Hematopoietic multipotent progenitor cell treated with erythropoietin and hydrocortisone succinate and interleukin-3 and kit ligand, for 15 days (in vitro differentiated cells): ENCODE data around the gene TMEM134.

Experiments
- DNase-seq: peaks from one replicate; pipeline ENCODE4 v3.0.0-alpha.2; 2015; ENCODE audit warnings: low spot score

Gene TMEM134

DNA sequence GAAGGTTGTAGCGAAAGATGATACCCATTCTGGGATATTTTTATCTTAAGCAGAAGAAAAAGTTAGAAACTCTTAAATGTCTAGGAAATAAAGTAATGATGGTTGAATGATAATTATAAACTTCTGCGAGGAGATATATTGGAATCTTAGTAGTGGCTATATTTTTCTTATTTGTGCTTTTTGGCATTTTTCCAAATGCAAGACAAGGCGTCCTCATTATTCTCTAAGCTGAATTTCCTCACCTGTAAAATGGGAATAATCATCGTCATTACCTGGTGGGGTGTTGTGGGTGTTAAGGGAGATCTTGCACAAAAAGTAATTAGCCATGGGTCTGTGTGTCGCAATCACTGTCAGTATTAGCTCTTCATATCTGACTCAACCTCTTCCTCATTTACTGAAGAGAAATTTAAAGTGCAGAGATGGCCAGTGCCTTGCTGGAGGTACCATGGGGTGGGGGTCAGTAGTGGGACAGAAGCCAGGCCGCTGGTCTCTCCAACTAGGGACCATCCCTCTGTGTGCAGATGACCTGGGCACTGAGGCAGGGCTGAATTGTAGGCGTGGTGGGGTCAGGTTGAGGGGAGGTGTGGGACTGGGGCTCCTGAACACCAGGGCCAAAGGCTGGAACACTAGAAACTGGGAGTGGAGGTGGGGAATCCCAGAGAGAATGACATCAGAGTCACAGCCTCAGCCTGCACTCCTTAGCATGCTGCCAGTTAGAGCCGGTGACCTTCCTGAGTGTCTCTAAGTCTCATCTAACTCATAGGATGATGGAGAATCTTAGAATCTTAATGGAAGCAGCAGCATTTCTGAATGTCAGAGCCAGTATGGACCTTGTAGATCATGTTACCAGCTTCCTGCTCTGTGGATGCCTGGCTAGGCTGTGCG, 32.0 kb upstream of the TMEM134 start:
- no peak for DNase-seq

DNA sequence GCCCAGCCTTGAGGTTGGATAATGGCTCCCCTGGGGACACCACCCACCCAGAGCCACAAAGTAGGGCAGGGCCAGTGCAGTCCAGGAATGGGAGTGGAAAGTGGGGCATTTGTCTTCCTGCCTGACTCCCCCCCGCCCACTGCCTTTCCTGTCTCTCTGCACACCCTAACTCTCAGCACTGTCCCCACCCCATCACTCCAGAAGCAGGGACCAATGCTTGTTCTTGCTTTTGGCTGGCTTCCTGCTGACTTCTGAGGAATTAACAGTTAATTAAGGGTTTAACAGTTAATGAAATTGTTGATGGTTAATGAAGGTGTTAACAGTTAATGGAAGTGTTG, 31.4 kb upstream of the TMEM134 start:
- no peak for DNase-seq

DNA sequence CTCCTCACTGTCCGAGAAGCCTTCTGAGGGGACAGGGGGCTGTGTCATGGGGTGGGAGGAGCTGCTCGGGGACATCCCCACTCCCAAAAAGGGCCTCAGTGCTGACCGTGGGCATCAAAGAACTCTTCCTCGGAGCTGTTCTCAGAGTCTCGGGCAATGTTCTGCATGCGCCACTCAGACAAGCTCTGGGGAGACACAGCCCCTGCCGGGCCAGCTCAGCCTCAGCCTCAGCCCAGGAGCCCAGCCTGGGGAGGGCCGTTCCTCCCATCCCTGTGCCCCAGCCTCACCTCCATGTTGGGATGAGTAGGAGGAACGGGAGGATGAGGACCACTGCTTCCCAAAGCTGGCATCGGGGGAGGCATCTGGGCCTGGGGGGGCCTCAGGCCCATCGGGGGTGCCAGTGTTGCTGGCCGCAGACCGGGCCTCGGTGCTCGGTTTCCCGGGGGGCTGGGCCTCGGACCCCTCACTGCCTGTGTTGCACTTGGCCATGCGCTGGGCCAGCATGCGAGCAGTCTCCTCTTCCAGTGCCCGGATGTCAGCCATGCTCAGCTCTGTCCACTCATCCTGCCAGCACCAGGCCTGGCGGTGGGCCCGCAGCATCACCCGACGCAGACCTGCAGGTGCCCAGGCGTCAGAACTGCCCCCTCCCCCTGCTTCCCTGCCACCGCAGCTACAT, 30.9 kb upstream of the TMEM134 start:
- no peak for DNase-seq

DNA sequence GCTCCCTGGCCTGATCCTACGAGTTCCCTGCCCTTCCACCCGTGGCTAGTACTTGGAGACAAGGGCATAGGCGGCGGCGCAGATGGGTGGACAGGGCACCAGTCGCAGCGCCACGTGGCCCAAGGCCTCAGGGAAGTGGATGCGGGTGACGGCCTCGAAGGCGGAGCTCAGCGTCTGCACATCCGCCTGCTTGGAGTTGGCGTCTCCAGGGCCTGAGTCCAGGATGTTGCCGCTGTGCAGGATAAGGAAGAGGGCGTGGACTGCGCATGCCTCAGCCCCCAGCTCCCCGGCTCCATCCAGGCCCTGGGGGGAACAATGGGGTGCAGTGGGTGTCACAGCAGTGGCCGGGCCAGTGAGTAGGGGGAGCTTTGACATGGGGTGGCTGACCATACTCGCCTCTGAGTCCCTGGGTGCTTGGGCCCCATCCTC, 29.5 kb upstream of the TMEM134 start:
- DNase-seq = no peak

DNA sequence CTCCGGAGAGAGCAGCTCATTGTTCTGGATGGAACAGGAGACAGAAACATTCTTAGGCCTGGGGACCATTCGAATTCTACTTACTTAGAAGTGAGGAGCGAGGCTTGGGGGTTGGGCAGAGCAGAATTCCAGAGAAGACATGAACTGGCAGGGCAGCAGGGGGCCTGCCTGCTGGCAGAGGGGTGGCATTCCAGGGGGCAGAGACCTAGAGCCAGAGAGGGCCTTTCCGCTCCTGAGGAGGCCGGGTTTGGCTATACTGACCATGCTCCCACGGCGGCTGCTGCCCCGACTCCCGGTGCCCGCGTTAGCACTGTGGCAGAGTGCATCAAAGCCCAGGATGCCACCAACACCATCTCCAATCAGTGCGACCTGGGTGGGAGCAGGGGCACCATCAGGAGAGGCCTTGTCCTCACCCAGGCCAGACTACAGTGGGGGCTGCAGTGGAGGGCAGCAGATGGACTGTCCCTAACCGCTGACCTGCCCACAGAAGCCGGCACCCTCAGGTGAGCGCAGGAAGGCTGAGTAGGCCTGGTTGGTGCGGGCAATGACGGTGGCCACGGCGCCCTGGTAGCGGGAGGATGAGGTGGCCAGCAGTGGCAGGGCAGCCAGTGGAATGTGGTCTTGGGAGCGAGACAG, 28.7 kb upstream of the TMEM134 start:
- no peak for DNase-seq

DNA sequence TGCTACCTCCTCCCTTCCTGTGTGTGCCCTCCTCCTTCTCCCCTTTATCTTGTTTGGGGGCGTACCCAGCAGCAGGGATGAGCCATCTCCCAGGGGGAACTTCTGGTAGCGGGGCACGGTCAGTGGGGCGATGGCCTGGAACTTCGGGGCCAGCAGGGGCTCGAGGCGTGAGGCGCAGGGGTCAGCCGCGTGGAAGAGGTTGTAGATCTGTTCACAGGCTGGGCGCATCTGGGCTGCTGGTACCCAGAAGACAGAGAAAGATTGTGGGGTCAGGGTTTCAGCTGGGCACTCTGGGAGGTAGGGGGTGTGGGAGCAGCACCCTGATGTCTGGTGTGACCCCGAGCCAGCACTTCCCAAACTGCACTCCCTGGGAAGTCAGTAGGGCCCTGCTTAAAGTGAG, 27.1 kb upstream of the TMEM134 start:
- no peak for DNase-seq

DNA sequence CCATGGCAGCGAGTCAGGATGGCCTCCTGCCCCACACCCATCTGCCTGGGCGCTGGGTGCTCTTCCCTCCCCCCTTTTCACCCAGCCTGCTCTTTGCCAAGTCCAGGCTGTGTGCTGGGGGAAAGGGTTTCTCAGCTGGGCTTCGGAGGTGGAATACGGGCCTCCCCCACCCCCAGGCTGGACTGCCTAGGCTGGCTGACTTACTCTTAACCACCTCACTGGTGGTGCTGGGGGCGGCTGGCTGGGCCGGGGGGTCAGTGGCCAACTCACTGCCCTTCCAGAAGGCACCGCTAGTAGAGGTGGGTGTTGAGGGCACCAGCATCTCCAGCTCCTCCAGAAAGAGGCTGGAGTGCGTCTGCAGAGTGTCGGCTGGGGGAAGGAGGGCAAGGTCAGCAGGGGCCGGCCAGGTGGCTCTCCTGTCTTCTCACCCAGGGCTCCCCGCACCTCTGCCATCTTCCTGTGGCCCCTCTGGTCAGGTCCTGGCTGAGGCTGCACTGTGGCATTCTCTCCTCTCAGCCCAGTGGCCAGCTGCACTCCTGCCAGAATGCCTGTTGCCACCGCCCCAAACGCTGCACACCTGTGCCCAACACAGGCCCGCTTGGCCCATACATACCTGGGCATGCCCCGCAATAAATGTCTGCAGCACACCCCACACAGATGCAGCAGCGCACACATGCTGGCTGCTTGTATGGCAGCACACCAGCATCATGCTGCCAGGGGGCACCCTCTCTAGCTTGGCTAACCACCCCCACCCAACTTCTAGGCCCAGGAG, 26.4 kb upstream of the TMEM134 start:
- no peak for DNase-seq

DNA sequence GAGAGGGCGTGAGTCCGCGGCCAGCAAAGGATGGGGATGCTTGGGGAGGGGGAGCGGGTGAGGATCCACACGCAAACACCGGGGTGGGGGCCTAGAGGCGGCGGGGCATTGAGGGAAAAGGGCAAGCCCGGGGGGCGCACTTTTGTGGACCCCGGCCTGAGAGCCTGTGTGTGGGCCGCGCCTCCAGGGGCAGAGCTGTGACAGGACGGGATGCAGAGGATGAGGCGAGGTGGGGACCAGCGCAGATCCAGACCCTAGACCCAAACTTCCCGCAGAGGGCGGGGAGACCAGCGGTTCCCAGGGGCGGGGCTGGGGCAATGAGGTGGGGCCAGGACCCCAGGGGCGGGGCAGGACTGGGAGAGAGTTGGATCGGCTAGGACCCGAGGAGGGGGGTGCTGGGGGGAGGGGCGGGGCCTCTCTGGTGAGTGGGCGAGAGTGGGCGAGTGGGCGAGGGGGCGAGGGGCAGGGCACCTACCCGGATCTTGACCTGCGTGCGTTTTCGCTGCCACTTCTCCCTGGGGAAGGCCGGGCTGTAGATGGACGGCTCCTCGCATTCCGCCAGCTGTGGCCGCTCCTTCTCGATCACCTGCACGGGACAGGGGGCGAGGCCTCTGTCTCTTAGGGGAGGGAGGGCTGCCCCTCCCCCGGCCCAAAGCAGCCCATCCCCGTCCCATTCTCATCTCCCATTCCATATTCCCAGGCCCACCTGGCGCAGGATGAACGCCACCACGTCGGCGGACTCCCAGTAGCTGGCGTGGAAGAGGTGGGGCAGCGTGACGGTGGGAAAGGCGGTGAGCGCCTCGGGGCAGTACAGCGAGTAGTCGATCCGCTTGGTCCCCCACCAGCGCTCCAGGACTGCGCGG, 25.6 kb upstream of the TMEM134 start:
- no peak for DNase-seq

DNA sequence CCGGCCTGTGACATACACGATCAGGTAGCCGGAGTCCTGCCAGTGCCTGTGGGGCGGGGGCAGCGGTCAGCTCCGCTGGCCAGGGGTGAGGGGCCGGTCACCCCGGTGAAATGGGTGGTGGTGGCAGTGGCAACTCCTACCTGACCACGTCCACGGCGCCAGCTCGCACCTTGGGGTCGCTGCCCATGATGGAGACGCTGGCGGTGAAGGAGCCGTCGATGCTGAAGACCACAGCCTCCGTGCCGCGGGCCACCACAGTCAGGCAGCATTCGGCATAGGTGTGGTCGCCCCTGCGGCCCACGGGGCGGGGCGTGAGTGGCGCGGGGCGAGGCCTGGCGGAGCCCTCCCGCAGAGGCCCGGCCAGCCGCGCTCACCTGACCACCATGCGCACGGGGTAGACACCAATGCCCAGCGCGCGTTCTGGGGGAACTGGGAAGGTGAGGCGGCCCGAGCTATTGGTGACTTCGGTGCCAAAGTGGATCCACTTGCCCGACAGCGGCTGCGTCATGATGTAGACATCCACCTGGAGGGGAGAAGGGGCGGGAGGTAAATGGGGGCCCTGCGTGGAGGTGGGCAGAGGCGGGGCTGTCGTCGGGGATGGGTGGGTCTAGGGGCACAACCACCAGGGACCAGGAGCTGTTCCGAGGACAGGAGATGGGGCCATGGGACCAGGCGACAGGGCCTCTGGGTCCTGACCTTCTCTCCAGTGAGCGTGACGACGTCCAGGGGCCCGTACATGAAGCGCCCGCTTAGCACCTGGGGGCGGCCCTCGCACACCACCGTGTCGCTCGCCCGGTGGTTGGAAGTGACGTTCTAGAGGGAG, 24.7 kb upstream of the TMEM134 start:
- no peak for DNase-seq

DNA sequence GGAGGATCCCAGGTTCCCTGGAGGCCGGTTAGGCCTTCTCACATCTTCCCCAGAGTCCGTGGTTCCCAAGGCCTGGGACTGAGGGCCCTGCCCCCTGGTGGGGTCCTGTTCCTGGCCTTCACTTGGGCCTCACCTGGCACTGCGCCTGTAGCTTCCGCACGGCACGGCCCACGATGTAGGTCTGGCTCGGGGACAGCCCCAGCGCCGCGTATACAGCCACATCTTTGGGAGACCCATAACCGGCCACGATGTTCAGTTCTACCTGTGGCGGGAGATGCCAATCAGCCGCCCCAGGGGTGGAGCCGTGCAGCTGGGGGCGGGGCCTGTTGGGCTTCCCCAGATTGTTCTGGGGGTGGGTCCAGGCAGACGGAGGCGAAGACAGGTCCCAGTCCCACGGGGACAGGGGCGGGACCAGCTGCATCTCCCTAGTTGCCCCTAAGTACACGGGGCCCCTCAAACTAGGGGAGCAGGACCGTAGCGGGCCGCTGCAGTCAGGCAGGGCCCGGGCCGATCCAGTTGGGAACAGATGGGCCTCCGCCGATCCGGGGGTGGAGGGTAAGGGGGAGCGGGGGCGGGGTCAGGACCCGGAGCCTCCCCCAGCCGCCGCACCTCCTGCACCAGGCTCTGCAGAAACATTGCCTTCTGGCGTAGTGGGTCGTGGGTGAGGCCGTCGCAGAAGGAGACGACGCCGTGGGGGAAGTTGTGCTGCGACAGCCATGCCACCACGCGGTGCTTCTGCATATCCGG, 23.9 kb upstream of the TMEM134 start:
- DNase-seq = no peak

DNA sequence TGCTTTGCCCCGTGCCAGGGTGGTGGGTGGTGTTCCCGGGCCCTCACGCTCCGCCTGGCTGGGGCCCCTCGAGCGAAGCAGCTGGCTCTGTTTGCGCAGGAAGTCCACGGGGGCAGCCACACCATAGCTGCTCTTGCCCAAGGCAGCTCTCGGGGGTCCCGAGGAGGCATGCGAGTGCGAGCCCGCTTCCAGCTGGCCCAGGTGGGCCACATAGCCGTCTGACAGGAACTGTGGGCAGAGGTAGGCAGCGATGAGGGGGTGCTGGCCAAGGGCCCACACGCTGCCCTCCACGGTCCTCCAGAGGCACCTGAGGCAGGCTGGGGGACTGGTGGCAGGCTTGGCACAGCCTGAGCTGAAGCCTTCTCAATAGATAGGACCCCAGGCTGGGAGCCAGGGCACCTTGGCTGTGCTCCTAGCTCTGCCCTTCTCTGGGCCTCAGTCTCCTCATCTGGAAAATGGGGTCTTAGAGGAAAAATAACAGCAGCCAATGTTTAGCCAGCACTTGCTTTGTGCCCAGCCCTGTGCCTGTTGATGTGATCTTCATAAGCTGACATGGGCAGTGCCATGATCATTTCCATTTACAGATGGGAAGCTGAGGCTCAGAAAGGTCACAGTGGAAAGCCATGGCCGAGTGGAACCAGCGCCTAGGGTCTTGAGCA, 23.1 kb upstream of the TMEM134 start:
- DNase-seq = no peak

DNA sequence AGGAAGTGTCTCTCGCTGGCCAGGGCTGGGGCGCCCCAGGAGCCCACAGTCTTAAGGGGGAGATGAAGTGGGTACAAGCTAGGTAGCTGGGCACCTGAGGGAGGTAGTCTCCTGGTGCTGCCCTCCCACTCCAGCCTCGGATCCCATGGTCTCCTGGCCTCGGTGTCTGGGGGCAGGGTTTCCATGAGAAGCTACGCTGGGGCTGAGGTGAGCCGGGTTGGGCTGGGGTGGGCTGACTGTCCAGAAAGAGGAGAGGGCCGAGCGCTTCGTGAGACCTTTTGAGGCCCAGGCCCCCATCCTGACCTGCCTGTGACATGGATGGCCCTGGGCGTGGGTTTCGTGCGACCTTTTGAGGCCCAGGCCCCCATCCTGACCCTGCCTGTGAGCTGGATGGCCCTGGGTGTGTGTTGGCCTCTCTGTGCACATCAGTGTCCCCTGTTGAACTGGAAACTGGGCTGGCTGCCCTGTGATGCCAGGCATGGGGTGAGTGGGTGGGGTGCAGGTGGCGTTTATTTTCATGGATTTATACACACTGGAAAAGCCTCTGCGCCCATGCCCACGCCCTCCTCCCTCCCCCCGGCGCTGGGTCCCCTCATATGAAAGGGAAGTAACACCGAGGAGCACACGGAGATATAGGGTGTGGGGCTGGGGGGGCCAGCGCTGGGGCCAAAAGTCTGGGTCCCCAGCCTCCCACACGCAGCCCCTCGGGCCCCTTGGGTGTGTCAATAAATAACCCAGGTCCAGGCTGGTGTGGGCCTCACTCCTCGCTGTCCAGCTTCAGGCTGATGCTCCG, 22.4 kb upstream of the TMEM134 start:
- DNase-seq = no peak

DNA sequence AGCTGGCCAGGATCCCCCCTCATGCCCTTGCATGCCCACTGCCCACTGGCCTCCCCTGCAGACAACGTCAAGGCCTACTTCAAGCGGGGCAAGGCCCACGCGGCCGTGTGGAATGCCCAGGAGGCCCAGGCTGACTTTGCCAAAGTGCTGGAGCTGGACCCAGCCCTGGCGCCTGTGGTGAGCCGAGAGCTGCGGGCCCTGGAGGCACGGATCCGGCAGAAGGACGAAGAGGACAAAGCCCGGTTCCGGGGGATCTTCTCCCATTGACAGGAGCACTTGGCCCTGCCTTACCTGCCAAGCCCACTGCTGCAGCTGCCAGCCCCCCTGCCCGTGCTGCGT, 21.6 kb upstream of the TMEM134 start:
- DNase-seq = no peak

DNA sequence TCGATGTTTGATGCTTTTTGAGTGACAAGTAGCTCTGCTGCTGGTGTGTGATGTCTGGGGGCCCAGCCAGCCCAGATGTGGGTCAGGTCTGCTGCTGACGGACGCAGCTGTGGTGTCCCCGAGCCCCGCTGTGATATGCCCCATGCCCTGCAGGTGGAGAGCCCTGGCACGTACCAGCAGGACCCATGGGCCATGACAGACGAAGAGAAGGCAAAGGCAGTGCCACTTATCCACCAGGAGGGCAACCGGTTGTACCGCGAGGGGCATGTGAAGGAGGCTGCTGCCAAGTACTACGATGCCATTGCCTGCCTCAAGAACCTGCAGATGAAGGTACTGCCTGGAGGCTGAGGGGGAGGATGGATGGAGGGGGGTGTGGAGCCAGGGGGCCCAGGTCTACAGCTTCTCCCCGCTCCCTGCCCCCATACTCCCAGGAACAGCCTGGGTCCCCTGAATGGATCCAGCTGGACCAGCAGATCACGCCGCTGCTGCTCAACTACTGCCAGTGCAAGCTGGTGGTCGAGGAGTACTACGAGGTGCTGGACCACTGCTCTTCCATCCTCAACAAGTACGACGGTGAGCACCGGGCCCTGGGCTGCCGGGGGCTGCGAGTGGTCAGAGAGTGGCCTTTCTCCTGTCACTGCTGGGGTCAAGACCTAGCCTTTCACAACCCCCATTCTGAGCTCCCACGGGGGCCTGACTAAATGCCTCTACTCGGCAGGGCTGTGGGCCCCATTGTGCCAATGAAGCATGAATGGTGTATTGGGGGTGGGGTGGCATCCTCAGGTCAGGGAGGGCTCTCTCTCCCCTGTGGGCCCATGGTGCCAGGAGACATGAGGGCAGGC, 21.1 kb upstream of the TMEM134 start:
- no peak for DNase-seq

DNA sequence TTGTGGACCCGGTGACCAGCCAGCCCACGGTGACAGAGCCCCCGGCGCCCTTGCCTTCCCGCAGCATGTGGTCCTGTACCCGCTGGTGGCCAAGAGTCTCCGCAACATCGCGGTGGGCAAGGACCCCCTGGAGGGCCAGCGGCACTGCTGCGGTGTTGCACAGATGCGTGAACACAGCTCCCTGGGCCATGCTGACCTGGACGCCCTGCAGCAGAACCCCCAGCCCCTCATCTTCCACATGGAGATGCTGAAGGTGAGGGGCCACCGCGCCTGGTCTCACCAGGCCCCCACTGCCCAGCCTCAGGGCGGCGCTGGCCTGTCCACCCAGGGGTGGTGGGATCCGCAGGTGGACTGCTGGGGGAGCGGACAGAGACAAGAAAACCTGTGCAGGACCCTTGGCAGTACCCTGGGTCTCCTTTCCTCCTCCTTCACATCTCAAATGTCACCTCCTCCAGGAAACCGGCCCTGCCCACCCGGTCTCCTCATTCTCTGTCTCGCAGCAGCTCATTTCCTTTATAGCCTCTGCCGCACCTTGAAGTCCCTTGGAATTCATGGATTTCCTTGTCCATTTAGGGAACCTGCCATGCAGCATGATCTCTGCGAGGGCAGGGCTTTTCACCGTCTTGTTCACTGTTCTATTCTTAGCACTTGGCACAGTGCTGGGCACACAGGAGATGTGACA, 20.3 kb upstream of the TMEM134 start:
- DNase-seq = no peak

DNA sequence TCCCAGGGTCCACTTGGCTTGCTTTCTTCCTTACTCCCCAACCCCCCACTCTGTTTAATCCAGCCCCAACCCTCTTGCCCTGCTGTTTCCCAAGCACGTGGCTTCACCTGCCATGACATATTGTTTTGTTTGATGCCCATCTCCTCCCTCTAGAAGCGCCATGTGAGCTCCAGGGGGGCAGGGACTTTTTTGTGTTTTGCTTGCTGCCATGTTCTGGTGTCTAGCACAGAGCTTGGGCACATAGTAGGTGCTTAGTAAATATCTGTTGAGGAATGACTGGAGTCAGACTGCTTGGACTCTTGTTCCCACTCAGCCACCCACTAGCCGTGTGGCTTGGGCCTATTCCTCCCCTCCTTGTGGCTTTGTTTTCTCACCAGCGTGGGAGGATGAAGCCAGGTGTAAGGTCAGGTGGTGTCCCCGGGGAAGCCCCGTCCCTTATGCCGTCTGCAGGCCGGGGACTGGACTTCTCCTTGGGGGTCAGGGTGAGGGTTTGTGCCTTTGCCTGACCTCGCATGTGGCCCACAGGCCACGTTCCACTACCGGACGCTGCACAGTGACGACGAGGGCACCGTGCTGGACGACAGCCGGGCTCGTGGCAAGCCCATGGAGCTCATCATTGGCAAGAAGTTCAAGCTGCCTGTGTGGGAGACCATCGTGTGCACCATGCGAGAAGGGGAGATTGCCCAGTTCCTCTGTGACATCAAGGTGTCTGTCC, 17.6 kb upstream of the TMEM134 start:
- no peak for DNase-seq
